ENCODE data around the gene CADPS.

The CADPS gene

DNA sequence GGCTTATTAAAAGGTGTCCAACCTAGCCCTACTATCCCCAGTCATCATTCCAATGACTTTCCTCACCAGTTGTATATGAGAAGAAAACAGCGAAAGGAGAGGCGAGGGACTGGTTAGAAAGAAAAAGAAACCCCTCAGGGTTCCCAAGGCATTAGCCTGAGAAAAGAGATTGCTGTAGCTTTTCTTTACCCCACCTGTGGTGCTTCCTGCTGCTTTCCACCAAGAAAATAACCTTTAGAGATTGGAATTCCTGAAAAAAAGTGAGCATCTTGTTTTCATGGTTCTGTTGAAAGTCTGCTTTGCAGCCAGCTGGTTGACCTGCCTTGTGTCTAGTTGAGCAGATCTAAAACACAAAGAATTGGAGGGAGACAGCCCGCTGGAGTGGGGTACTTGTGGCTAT, 196.4 kb downstream of the CADPS start:
- no peak for DNase-seq

DNA sequence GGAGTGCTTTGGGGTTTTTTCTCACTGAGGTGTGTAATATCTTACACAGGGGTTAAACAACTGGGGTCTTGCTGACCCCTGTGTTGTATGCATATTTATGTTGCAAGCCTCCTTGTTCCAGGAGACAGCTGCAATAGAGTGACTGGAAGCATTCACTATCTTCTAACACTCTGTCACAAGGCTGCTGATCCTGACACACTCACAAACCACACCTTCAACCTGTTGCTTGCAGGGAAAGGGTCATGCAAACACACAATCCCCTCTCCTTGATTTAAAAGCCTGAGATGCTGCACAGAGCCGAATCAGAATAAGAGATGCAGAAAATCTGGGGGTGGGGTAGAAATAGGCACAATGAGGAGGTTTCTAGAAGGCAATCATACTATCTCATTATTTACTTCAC, 197.3 kb downstream of the CADPS start:
- no peak for DNase-seq

DNA sequence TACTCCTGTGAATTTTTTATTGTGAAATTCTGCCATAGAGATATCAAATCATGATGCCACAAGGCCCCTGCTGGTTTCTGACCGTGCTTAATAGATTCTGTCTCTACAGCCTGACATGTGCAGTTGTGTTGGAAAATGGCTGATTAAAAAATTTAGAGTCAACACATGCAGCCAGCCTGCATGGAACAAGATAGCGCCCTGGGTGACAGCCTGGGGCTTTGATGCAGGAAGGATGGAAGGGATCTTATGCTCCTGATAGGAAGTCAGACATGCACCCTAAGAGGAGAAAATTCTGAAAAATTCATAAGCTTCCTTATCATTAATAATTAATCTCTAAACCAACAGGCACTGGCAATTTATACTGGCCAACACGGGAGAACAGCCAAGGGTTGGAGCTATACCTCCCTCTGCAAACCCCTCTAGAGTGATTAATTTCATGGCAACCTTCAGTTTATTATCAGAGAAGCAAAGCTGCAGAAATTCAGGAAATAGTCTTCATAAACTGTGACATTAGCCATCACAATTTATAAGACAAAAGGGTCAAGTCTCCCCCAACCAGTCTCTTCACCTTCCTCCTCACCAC, 198.4 kb downstream of the CADPS start:
- DNase-seq: no peak

DNA sequence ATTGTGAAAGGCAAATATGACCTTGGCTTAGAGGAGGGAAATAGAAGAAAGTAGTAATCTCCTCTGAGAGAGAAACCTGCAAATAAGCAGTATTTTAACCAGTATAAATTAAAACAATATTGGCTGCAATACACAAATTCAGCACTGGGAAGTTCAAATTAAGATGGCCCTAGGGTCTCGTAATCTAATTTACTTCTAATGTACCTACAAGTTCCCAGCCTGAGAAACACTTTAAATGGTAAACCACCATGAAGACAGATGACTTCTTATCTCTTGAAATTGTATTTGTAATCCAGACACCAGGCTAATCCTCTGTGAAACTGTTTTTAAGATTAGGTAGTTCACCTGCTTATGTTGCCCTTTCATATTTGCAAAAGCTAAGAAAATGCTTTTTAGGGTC, 199.7 kb downstream of the CADPS start:
- no peak for DNase-seq

DNA sequence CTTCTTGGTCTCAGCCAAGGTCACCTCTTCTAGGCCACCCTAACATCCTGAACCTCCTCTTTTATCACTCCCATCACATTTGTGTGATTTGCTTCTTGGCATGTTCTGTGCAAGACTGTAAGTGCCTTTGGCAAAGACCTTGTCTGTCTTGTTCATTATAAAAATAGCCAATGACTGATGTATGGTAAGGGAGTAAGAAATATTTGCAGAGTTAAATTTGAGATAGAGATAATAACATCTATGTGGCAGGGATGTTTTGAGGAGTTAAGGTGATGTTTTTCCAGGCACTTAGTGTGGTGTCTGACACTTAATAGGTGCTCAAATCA, 202.3 kb downstream of the CADPS start:
- no peak for DNase-seq

DNA sequence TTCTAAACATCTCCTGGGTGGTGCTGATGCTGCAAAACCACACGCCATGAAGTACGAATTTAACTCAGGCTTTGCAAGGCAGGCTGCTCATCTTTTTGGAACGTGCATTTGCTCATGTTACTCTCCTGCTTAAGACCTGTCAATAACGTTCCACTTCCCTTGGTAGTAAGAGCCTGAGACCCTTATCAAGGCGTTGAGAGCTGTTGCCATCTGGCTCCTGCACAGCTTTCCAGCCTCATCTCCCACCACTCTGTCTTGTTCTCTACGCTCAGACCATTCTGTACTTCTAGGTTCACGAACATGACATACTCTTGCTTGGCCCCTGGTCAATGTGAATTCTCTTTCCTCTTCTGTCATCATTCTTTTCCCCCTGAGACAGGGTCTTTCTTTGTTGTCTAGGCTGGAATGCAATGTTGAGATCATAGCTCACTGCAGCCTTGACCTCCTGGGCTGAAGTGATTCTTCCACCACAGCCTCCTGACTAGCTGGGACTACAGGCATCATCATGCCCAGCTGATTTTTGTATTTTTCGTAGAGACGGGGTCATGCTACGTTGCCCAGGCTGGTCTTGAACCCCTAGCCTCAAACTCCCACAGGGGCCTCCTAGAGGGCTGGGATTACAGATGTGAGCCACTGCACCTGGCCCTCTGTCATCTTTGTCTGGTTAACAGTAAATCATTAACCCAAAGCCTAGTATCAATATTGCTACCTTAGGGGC, 202.8 kb downstream of the CADPS start:
- DNase-seq: no peak

DNA sequence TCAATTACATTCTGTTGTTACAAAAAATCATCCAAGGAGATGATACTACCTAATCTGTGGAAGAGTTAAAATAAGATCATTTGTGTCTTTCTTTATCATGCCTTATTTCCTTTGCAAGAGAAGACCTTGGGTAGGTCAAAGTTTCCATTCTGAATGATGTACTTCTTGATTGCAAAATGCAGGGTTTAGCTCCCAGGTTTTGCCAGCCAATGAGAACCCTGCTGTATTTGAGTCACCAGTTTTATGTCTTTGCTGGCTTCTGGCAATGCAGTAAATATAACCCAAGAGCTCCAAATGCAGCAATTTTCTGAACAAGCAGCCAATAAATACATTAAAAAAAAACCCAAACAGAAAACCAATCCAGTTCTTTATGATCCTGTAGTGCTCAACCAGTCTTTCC, 204.9 kb downstream of the CADPS start:
- DNase-seq: no peak

DNA sequence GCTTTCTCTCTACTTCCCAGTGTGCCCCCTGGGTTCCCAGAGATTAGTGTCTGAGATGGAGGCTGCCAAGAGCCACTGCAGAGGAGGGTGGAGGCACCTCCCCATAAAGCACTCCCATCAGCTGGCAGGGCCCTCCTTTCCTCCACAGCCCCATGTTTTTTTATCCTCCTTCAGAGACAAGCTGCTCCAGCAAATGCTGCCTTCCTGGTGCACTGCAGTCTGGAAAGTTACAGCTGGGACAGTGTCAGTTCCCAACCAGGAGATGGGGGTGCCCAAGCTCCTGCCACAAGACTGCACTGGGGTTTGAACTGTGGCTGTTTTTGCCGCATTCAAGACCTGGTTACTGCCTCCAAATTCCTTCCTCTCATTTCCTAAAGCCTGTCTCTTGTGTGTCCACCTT, 206.1 kb downstream of the CADPS start:
- DNase-seq: no peak

DNA sequence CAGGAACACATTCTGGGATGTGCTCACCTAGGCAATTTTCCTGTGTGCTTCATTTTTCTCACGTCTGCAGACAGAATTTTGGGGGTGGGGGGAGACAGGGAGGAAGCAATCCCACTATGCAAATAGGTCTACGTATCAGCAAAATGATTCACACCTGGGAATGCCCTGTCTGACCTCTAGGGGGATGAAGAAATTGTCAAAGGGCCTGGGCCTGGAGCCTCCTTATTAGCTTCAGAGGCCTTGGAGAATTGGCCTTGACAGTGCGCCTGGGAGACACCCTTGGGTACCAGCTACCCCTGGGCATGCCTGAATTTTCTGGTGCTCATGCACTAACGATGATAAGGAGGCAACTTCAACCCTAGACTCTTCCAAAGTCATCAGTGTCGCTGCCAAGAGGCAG, 207.5 kb downstream of the CADPS start:
- no peak for DNase-seq

DNA sequence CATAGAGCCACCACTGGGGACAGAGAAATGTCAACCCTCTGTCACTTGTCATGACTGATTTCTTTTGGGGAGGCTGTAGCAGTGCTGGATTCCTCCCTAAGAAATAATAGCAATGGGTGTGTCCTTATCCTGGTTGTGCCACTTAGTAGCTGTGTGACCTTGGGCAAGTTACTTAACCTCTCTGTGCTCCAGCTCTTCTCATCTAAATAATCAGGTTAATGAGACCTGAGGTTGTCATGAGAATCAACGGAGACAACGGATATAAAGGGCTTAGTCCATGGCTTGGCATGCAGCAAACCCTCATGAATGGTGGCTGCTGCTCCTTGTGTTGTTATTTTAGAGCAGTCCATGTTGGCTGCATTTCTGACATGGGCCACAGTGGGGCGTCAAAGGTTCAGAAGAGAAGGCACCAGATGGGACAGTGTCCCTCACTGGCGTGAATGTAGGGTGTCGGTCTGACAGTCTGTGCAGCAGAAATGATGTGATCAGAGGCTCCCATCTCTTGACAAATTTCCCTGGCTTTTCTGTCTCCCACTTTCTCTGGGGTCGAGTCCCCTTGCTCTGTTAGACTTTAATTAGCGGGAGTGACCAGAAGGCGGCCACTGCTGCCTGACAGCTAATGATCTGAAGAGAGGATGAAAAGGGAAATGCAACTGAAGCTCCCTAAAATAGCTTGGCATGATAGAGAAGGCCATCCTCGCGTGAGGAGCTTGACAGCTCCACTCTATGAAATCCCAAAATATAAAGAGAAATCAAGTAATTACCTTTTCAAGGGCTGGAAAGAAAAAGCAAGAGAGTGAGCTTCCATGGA, 209.4 kb downstream of the CADPS start:
- DNase-seq: peak; percentile 10

DNA sequence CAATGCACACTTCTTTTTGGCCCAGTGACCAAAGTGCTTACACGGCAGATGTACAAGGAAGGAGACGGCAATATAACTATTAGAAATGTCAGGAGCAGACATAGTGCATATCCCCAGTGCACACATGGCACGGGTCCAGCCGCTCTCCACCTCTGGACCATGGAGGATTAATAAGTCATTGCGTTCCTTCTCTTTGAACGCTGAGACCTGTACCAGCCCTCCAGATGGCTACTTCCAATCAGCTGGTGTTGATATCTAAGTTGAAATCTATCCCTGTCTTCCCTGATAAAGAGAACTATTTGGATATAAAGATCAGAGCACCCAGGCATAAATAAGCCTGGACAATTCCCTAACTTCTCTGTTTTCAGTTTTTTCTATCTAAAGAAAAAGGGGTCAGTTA, 212.5 kb downstream of the CADPS start:
- no peak for DNase-seq

DNA sequence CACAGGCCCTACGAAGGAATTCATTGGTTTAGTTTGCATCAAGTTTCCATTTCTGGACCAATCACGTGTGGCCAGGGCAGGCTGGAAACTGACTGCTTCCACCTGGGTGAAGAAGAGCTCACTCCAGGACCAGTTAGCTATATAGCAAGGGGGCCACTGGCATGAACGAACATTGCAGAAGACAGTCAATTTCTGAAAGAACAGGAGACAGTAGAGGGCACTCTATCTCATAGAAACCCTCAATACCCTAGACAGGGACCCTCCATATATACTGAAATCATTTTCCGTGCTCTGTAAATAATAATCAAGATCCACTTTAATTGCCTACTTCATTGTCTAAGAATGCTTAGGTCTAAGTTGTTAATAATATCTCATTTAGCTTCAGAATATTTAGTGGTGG, 215.6 kb downstream of the CADPS start:
- DNase-seq: no peak

DNA sequence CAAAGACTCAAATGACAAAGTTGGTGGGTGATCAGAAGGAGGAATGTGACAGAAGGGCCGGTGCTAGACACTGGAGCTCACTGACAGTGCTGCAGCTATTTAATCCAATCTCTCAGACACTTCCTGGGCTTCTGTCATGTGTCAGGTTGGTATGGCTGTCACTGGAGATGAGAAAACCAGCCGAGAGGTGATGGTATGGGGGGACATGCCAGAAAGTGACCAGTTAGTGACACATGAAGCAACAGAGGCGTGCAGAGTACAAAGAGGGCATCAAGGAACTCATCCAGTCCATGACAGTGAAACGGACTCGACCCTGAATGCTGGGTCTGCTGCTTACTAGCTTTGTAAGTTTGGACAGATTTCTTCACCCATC, 219.5 kb downstream of the CADPS start:
- no peak for DNase-seq

DNA sequence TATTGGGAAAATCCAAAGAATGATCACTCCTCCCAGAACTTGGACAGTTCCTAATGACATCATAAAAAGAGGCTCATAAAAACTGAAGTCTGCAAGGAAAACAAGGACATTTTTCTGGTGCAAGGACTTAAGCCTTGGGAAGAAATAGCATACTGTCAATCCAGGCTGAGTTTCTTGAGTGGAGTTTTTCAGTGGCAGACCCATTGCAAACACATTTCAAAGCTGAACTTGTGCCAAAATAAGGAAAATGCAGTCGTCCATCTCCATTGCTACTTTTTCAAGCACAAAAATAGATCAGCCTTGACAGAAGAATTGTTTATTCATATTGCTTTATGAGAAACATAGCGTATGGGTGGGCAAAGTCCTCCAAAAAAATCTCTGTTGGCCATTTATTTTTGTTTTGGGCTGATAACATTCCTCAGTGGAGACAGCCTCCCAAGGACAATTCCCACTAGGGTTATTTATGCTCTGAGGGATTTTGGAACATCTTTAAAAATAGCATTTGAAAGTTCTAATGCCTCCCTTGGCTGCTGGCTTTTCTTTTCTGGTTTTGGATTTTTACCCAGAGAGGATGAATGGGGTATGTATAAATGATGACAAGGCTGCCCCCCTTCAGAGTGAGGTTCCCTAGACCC, 220.0 kb downstream of the CADPS start:
- no peak for DNase-seq

DNA sequence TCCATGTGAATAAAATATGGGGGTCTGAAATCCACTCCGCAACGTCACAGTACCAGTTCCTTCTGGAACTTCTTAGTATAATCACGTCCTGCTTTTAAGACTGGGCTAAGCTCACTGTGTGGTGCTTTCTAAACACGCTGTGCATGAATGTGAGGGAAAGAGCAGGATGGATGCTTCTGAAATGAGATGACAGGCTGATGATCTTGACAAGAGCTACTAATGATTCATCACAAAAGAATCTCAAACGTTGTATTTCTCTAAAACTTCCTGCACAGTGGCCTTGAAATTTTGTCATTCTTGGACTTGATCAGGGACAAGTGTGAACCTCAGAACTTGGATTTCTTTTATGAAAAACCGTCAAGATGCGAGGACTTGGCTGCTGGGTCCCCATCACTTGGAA, 221.4 kb downstream of the CADPS start:
- DNase-seq: no peak

DNA sequence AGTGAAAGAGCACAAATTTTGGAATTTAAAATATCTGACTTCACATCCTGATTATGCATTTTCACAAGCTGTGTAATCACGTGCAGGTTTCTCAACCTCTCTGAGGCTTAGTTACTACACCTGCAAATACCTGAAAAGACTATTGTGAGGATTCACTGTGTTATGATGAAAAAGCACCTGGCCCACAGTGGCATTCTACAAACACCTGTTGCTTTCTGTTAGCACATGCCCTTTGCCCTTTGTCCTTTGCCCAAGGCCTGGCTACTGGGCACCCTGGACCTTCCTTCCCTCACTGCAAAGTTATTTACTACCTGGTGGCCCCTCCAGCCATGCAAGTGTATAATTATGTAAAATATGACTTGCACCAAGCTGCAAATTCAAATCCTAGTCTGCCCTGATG, 227.5 kb downstream of the CADPS start:
- no peak for DNase-seq

DNA sequence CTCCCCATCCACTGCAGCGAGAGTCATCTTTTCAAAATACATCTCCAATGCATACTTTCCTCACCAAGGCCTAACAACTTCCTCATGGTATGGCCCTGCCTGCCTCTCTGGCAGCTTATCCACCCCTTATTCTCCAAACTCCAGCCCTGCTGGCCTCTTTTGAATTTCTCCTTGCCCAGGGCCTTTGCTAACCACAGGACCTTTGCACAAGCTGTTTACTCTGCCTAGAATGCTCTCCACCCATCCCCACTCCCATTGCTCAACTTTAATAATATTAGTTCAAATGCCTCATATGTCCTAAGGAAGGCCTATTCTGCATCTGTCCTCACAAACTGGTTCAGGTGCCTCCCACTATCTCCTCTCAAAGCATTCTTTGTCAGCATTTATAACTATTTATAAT, 230.7 kb downstream of the CADPS start:
- no peak for DNase-seq

DNA sequence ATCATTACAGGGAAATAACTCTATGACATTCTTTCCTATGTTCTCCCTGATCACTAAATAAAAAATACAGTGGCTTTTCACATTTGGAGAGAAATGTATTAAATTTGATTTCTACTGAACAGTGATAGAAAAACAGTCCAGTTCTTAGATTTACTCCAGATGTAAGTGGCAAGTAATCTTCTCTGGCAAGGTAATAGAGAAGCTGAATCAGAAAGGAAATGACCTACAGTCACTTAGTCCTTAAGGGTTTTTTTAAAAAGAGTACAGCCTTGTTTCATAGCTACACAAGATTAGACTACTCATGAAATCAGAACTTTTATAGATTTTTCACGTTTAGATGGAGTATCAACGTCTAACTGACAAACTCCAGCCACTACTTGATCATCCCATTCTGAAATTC, 236.9 kb downstream of the CADPS start:
- no peak for DNase-seq

DNA sequence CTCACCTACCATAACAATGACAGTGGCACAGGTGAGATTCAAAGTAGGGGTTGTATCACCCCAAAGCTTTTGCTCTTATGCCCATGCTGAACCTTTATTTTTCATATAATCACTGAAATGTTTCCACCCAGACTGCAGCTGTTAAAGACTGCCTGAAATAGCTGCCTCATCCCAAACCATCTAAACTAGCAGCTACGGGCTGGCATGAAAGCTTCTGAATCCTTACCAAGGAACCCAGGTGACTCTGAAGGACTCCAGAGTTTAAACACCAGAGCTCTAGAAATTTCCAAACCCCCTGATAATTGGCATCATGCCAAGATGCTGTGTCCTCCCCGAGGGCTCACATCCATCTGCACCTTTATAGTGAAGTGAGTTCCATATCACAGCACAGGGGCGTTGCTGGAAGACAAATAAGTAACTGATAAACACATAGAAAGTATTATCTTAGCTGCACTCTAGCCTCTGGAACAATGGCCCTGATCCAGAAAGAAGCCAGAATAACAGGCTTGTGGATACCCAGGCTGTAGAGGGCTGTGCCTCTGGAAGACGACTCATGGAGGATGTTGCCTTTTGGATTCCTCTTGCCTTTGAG, 238.9 kb downstream of the CADPS start:
- DNase-seq: no peak

DNA sequence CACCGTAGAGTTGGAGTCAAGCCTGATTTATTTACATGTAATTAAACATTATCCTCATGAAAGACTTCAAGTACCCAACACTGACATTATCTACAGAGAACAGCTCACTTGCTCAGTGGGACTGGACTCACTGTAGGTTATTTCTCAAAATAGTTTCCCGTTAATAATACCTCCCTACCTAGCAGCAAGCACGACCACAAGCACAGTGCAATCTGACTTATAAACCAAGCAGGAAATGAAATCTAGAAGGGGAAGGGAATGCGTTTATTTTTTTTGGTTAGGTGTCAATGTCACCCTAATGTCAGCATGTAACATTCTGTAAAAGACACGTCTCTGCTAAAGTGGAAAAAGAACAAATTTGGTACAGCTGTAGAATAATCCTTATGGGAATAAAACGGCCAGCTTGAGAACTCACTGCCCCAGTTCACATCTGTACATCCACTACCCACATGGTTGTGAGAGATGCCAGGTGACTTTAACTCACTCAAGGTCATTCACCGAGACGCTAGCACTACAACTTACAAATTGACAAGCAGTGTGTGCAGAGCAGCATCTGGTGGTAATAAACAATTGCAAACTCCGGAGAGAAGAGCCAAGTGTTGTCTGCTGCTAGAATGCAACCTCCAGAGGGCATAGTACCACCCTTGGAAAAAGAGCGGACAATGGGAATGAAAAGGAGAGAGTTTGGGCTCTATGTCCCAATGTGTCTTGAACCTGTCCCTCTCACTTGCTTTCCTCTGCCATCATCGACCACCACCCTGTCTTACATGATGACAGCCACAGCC, 242.5 kb downstream of the CADPS start:
- no peak for DNase-seq

DNA sequence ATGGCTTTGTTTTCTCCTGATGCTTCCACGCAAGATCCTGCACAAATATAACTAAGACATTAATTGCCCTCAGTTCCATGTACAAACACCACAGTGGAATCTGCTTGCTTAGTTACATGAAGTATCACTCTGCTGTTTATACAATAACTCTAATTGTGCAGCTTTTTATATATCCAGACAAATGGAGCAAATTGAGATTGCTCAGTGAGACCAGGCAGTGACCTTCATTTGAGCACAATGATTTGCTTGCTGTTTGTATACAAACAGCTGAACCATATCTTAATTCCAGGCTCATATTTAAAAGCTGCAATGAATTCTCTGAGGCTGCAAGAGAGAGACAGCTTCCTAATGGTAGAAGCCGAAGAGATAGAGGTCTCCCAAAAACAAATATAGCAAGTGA, 243.7 kb downstream of the CADPS start:
- no peak for DNase-seq

DNA sequence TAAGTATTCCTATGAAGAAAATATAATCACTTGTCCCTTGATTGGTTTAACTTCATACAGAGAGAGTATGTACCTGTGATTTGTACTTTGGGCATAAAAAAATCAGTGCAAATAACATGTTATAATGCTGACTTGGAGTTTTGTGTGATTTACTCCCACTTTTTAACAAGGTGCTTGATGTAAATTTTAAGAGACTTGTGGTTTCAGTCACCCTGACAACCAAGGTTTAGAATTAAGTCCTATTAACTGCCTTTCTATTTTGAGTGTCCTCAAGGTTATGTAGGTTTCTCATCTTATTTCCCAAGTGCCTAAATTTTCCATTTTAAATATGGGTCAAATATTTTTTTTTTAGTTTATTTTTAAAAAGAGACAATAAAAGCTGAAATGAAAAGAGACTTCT, 244.6 kb downstream of the CADPS start:
- no peak for DNase-seq

DNA sequence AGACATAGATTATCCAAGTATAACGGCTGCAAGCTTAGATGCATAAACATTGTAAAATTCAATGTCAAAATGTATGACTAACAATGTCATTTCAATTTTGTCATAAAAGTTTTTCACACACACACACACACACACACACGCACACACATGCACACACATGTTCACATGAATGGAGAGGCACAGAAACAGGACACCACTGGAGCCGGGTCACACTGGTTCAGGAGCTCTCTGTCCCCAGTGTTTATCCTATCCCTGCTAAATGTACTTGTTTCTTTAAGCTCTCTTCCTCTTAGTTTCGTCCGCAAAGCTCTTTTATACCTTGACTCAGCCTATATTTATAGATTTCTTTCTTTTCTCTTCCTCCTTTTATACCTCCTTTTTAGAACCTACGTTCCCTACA, 249.9 kb downstream of the CADPS start:
- no peak for DNase-seq

All from NCI-H510A (cell line).